GM19193 (cell line): ENCODE results near the gene GULP1.

ENCODE experiments used
- POLR2A ChIP-seq: IDR thresholded peaks from 4 replicates; pipeline ENCODE4 v1.6.1; 2011; ENCODE audit not compliant: insufficient read depth, insufficient read length; ENCODE audit errors: extremely low read depth

The GULP1 gene

DNA sequence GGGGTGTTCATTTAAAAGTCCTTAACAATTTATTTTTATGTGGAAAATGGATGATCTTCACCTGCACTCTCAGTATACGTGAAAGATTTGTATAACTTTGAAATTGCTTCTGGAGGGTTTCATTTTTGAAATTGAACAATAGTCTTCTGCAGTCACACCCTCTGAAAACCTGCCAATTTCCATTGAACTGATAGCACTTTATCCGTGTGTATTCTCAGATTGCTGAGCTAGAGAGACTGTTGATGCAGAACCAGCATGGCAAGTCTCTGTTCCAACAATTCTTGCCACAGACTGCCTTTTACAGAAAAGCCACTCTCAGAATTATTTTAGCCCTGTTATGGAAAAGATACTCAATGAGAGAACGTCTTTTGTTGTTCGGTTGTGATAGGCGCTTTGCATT is 6.6 kb upstream of the GULP1 start:
- TF ChIP-seq POLR2A: no peak

DNA sequence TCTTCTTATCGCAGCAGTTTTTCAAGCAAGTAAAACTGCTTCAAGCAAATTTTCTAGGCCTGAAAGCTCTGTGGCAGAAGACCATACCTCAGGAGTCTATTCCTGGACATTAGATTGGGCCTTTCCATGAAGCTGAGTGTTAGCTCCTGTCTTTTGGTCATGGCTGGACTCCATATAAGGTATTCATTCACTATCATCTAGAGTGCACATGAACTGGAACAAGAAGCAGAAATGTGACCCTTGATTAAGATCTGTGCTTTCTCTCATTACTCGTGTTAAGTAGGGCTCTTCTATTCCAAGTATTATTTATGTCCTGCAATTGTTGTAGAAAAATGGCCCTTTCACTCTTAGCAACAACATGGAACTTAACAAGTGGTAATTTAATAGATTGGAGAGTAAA is 5.9 kb upstream of the GULP1 start:
- TF ChIP-seq POLR2A: no peak

DNA sequence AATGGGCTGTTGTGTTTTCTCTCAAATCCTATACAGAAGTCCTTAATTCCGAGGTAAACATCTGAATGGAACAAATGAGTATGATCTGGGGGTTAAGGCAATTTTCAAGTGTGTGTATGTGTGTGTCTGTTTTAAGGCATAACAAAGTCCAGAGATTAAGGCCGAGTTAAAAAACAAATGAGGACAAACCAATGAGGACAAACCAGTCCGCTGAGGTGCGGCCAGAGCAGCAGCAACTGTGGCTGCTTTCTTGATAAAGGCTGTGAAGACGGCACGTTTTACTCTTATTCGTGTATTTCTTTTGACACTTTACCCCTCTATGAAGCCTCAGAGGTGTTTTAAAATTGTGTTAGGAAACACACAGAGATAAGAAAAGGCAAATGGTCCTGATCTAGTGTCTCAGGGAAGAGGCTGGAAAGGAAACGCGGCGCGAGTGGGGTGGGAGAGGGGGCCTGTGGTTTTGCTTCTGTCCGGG is 495 bp upstream of the GULP1 start:
- TF ChIP-seq POLR2A: no peak

- no peak for TF ChIP-seq POLR2A
Observed at GRCh38 chr2:188292348-188293239, 920 bp downstream of the GULP1 start.

- no peak for TF ChIP-seq POLR2A
Observed at GRCh38 chr2:188293601-188294351, 2.1 kb downstream of the GULP1 start.

- TF ChIP-seq POLR2A: no peak
Observed at GRCh38 chr2:188294352-188294926, 2.8 kb downstream of the GULP1 start.

DNA sequence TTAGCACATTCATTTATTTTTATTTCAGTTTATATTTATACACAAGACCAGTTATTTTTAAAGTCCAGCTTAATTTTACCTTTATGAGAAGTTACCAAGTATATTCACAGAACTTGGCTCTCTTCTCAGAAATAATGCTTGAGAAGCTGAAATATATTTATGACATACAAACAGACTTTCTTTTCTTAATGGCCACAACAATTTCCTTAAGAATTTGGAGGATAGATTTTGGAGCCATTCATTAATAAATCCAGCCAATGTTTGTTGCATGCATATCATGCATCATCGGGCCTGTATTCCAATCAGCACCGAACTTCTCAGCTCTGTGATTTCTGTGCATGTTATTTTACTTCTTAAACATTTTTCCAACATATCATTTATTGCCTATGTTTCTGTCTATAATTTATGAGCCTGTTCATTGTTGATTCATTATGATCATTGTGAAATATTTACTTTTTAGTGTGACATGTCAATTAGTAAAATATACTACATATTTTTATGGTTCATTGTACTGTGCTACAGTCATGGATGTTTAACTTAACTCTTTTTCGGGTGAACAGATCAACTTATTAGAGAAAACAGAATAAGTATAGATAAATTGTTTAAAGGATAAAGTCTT is 3.5 kb downstream of the GULP1 start:
- TF ChIP-seq POLR2A: no peak

DNA sequence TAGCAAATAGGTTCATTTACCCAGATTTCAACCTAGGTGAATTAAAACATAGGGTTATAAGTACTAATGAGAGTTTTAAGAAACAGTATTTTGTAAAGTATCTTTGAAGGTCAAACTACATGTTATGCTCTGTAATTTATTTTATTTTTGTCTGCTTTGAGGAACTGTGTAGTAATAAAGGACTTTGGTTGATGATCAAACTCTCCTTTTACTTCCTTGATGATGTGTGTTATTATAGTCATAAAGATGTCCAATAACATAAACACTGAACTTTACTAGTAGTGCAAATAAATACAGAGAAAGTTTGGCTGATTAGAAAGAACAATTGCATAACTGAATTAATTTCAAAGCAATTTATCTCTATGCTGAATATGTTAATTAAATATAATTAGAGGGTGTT is 6.3 kb downstream of the GULP1 start:
- no peak for TF ChIP-seq POLR2A

- TF ChIP-seq POLR2A: no peak
Observed at GRCh38 chr2:188303363-188304031, 11.8 kb downstream of the GULP1 start.

DNA sequence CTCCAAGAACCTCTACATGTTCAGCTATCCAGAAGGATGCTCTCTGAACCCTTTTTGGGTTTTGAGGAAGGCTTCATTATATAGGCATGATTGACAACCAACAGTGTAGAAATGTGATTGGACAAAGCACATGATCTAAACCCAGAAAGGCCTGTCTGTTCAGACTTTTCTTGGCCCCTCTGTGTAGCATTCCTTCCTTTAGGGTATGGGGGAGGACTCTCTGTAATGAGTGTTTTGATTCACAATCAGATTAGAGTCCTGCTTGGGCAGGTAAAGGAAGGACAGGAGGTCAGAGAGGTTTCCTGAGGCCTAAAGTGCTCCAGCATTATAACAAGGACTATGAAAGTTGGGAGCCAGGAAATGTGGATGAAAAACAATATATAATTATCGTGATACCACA is 13.6 kb downstream of the GULP1 start:
- TF ChIP-seq POLR2A: no peak

DNA sequence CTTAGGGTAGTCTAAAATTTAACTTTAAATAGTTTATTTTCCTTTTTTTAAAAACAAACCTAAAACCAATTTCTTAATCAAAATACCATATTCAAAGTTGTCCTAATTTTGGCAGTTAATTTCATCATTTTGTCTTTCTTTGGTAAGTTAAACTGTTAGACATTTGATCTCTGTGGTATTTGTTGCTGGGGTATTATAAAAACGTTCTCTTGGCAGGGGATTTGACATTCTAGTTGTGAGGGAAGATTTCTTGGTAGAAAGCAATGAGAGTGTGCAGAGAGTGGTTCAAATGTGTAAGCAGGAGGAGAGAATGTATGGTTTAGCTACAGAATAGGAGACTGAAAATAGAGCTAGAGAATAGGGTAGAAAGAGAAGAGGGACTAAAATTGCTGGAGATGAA is 14.6 kb downstream of the GULP1 start:
- TF ChIP-seq POLR2A: no peak

DNA sequence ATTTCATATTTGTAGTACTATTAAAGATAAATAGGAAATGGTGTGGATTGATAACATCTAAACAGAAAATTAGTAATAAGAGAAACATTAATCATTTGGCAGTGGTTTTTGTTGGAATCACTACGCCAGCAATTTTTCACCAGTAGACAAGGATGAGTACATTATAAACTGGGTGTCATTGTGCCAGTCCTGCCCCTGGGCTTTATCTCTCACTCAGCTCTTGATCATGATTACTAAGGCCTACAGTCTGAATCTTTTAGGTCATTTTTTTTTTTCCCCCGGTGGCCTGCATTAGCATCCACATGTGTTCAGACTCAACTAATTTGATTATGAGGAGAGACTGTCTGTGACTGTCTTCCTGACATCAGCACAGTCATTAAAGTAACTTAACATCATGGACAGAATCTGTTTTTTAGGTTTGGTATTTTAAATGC is 16.2 kb downstream of the GULP1 start:
- TF ChIP-seq POLR2A: no peak

DNA sequence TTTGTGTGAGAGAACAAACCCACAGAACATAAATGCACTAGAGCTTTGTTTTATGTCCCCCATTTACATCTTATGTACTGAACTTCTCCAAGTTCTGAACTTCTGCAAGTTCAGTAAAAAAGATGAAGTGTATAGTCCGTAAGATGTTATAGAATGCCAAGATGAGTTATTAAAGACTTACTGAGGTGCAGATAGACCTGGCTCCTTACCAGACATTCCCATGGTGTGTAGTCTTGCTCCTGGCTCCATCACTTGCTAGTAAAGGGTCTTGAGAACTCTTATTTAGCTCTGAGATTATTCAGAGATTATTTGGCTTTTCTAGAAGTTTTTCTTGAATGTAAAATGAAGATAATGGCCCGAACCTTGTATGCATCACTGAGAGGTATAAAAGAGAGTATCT is 16.8 kb downstream of the GULP1 start:
- no peak for TF ChIP-seq POLR2A

DNA sequence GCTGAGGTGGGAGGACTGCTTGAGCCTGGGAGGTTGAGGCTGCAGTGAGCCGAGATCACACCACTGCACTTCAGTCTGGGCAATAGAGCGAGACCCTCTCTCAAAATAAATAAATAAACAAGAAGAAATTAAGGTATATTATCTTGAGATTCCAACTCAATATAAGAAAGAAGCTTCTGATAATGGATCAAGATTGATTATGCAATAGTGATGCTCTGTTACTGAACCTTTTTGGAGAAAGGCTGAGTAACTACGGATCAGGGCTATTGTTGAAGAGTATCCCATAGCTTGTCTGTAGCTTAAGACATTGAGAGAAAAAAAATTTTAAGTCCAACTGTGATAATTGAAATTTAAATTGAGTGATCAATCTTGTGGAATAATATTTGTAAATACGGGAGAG is 17.7 kb downstream of the GULP1 start:
- no peak for TF ChIP-seq POLR2A

GRCh38 chr2:188314314-188315054 is 22.8 kb downstream of the GULP1 start:
- TF ChIP-seq POLR2A: no peak

DNA sequence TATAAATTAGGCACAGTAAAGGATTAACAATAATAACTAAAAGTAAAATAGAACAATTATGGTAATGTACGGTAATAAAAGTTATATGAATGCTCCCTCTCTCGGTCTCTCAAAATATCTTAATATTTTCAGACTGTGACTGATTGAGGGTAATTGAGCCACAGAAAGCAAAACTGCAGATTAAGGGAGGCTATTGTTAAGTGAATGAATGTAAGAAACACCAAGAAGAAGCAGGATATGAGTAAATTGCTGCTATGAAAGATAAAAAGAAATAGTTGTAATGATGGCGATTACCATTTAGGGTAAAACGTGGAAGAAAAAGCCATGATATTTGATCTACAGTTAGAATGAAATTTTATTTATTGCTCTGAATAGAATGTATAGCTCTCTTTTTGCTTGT is 24.1 kb downstream of the GULP1 start:
- TF ChIP-seq POLR2A: no peak
